Ovary (tissue), 3 donors: ENCODE measurements around the gene PRICKLE1.

Source experiments
- CTCF ChIP-seq, 3 donors: fragments of 450-650 bp in 2 of 3; fragments of 200-600 bp in 1 of 3; IDR thresholded peaks; one replicate each; pipeline versions ENCODE4 v1.5.1 to v1.8.0; 2016 to 2022; ENCODE audit warnings: antibody characterized with exemption in 3 of 3, mild to moderate bottlenecking in 1 of 3
- POLR2A ChIP-seq: fragments of 450-650 bp; IDR thresholded peaks from one replicate; pipeline ENCODE4 v1.6.1; 2017; ENCODE audit warnings: antibody characterized with exemption, mild to moderate bottlenecking, moderate library complexity
- donor health status: DM: no; HTN: no; CAD: no.

GRCh38 chr12:42511656-42512055 is 77.9 kb downstream of the PRICKLE1 start:
- TF ChIP-seq CTCF (IDR thresholded peaks at IDR 0.05) (no peak), POLR2A (no peak)
